Osteocyte (in vitro differentiated cells): ENCODE data around the gene ARMC5. TPM values are rescaled to one million over a fixed set of nuclear protein-coding genes. Genes with fewer than 3 reads are reported as not detected.
"Not testable (repeated sequence)": the region's sequence is repeated elsewhere in the genome, so short reads cannot be mapped to it uniquely, and the experiment has no call there.

ENCODE experiments used
- DNase-seq: peaks from one replicate; pipeline ENCODE4 v3.0.0; 2021; ENCODE audit warnings: mixed read lengths; ENCODE audit not compliant: unreplicated experiment; ENCODE audit errors: extremely low spot score
- H3K27ac Mint-ChIP-seq: one replicate; pipeline ENCODE4 v1.8.0; 2021; ENCODE audit warnings: mild to moderate bottlenecking, mixed read lengths; ENCODE audit not compliant: unreplicated experiment
- H3K27me3 Mint-ChIP-seq: one replicate; pipeline ENCODE4 v1.8.0; 2021; ENCODE audit warnings: mixed read lengths; ENCODE audit not compliant: unreplicated experiment
- H3K36me3 Mint-ChIP-seq: one replicate; pipeline ENCODE4 v1.8.0; 2021; ENCODE audit warnings: mixed read lengths; ENCODE audit not compliant: unreplicated experiment
- H3K4me1 Mint-ChIP-seq: one replicate; pipeline ENCODE4 v1.8.0; 2021; ENCODE audit warnings: mixed read lengths; ENCODE audit not compliant: unreplicated experiment
- H3K4me3 Mint-ChIP-seq: one replicate; pipeline ENCODE4 v1.8.0; 2021; ENCODE audit warnings: mild to moderate bottlenecking, moderate library complexity, mixed read lengths; ENCODE audit not compliant: unreplicated experiment
- H3K9me3 Mint-ChIP-seq: one replicate; pipeline ENCODE4 v1.8.0; 2021; ENCODE audit warnings: mixed read lengths; ENCODE audit not compliant: unreplicated experiment
- CTCF ChIP-seq: fragments of 200-600 bp; sonication (generic); IDR thresholded peaks from 2 replicates; pipeline ENCODE4 v1.5.0; 2021; ENCODE audit warnings: antibody characterized with exemption, mild to moderate bottlenecking, moderate library complexity
- total RNA-seq: library from RNA; stranded (reverse); gene quantifications from 2 replicates; pipeline ENCODE4 v1.2.1, GENCODE V29; 2021

Gene ARMC5
- total RNA-seq, 1 donor from 2014 or later, result 12.8 TPM

GRCh38 chr16:31413381-31413780 is 45.9 kb upstream of the ARMC5 start:
- no peaks in the 10 kb centered on the region for H3K4me1 Mint-ChIP-seq
- H3K36me3 Mint-ChIP-seq, result no peaks in the 10 kb centered on the region
- no peak overlapping the region for H3K27ac Mint-ChIP-seq
- H3K27me3 Mint-ChIP-seq, result peaks cover 10% of the 10 kb centered on the region
- H3K9me3 Mint-ChIP-seq, result peaks cover 3% of the 10 kb centered on the region
- no peak overlapping the region for H3K4me3 Mint-ChIP-seq
- TF ChIP-seq CTCF, result no peak
- no peak for DNase-seq

GRCh38 chr16:31413943-31414342 is 45.4 kb upstream of the ARMC5 start:
- Mint-ChIP-seq H3K9me3 (peaks cover 3% of the 10 kb centered on the region), H3K4me1 (no peaks in the 10 kb centered on the region), H3K4me3 (no peak overlapping the region), H3K27ac (no peak overlapping the region), H3K27me3 (peaks cover 10% of the 10 kb centered on the region), H3K36me3 (no peaks in the 10 kb centered on the region)
- TF ChIP-seq CTCF, result no peak
- DNase-seq, result no peak

GRCh38 chr16:31414706-31415105 is 44.6 kb upstream of the ARMC5 start:
- Mint-ChIP-seq H3K36me3 (no peaks in the 10 kb centered on the region), H3K9me3 (peaks cover 3% of the 10 kb centered on the region), H3K27me3 (peaks cover 10% of the 10 kb centered on the region), H3K4me1 (no peaks in the 10 kb centered on the region), H3K27ac (no peak overlapping the region), H3K4me3 (no peak overlapping the region)
- no peak for DNase-seq
- no peak for TF ChIP-seq CTCF

- Mint-ChIP-seq H3K27ac (no peak overlapping the region), H3K36me3 (no peaks in the 10 kb centered on the region), H3K27me3 (peaks cover 14% of the 10 kb centered on the region), H3K9me3 (peaks cover 3% of the 10 kb centered on the region), H3K4me3 (no peak overlapping the region), H3K4me1 (no peaks in the 10 kb centered on the region)
- TF ChIP-seq CTCF, result no peak
- no peak for DNase-seq
Measured at GRCh38 chr16:31416371-31416770, 42.9 kb upstream of the ARMC5 start.

- H3K4me1 Mint-ChIP-seq, H3K4me3 Mint-ChIP-seq, H3K36me3 Mint-ChIP-seq, H3K27ac Mint-ChIP-seq, H3K9me3 Mint-ChIP-seq, DNase-seq: not testable (repeated sequence)
- peaks cover 14% of the 10 kb centered on the region for H3K27me3 Mint-ChIP-seq
Measured at GRCh38 chr16:31417036-31417435, 42.3 kb upstream of the ARMC5 start.

GRCh38 chr16:31417916-31418315 is 41.4 kb upstream of the ARMC5 start:
- DNase-seq, result no peak
- peaks cover 20% of the 10 kb centered on the region for H3K27me3 Mint-ChIP-seq
- no peaks in the 10 kb centered on the region for H3K36me3 Mint-ChIP-seq
- no peak for TF ChIP-seq CTCF
- H3K4me3 Mint-ChIP-seq, result no peak overlapping the region
- no peak overlapping the region for H3K27ac Mint-ChIP-seq
- no peaks in the 10 kb centered on the region for H3K4me1 Mint-ChIP-seq
- H3K9me3 Mint-ChIP-seq, result peaks cover 3% of the 10 kb centered on the region
